Pons (tissue), 1 donor: ENCODE measurements around the gene INSRR.

ENCODE experiments used
- DNase-seq: peaks from one replicate; pipeline ENCODE4 v3.0.0-alpha.2; 2016; ENCODE audit warnings: low spot score

The INSRR gene

DNA sequence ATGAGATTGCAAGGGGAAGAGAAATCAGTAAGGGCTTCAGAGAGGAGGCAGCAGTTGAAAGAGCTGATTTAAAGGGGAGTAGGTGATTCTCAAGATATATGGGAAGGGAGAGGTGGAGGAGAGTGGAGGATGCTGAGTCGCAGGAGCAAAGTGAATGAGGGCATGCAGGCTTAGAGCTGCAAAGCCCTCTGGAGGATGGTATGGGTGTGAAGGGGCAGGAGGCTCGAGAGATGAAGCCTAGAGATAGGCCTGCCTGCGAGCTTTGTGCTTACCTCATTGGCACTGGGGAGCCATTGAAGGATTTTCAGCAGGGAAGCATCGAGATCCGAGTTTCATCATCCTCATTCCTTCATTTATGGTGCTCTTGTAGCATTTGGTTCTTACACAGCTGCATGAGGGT lies 26.5 kb downstream of the INSRR start:
- DNase-seq, result no peak

DNA sequence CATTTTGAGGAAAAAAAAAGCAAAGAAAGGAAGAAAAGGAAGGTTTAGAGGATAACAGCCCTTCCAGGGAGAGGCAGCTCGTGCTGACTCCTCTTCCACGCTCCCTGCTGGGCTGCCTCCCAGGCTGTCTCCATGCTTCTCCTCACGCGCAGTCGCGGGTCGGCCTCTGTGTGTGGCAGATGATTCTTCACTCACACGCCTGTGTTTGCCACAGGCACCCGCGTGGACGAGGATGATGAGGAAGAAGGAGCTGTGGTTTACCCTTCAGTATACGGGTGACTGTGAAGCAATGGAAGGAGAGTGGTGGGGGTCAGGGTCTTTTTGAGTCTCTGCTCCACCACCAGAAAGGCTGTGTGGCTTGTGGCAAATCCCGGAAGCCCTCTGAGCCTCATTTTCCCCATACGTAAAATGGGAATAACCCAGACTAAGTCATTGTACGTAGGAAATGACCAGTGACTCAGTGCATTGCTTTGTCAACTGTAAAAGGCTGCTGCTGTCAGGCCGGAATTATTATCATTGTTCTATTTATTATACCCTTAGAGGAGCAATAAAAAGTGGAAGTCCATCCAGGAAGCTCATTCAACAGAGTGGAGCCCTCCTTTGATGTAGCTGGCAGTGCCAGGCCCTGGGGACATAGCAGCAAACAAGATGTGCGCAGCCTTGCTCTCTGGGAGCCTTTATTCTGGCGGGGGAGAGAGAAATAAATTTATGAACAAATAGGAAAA lies 30.4 kb downstream of the INSRR start:
- no peak for DNase-seq

DNA sequence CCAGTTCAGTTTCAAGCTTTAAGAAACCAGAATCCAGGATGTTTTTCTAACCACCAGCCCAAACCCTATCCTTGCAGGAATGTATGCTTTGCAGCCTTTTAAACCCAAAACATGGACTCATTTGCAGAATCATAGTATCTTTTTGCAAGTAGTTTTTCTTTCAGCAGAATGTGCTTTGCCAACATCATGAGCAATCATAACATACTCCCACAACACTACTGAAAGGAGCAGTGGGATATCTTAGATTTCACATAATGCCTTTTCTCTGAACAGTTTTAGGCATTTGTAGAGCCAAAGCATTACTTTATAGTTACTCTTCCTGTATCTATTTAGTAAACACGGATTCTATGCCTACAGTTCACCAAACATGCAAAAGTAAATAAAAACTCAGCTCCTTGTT lies 32.3 kb downstream of the INSRR start:
- no peak for DNase-seq

DNA sequence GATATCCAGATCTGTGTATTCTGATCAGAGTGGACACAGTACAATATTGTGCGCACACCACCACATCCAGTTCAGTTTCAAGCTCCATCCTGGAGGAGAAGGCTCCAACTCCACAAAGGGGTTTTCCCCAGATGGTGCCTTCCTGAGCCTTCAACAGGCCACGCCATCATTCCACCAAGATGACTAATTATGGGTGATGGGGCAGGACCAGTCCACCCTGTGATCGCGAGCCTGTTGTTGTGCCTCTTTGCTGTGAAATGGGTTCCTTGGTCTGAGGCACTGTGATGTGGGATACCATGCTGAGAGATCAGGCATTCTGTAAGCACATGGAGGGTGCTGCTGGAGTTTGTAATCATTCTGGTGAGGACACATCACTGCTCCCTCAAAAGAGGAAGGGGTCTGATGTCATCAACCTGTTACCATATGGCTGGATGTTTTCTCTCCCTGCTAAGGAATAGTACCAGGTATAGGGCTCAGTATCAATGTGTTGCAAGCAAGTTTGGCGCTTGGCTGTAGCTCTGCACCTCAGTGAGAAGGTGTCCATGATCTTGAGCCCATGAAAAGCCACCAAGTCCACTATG lies 35.6 kb downstream of the INSRR start:
- no peak for DNase-seq

DNA sequence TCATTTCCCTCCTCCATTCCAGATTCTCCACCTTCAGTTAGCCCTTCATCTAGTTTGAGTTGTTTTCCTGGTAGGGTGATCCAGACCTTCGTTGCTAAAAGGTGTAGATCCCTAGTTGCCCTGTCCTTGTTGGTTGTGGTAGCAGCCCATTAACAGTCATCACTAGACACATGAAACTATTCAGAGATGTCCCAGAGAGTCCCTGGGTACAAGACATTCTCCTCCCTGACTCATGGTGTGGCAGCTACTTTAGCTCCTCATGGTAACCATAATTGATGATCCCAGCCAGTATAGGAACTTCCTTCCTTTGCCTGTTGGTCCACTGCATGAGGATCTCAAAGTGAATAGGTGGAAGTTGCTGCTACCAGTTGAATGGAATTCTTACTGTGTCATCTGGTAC lies 36.2 kb downstream of the INSRR start:
- no peak for DNase-seq

DNA sequence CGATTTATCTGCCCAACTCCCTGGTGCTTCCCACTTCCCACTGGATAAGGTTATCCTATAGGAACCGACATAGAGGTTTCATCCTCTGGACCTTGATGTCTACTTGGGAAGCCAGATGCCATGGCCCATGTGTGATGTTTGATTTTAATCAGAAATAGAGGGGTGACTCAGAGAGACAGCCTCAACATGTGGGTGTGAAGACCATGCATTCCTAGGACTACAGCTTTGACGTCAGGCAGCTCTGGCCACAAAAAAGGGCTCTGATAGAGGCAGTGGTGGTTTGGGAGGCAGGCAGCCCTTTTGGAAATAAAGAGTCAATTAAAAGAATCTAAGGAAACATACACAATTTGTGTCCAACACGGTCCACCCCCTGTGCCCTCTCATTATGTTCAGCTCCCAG lies 37.1 kb downstream of the INSRR start:
- DNase-seq, result no peak

DNA sequence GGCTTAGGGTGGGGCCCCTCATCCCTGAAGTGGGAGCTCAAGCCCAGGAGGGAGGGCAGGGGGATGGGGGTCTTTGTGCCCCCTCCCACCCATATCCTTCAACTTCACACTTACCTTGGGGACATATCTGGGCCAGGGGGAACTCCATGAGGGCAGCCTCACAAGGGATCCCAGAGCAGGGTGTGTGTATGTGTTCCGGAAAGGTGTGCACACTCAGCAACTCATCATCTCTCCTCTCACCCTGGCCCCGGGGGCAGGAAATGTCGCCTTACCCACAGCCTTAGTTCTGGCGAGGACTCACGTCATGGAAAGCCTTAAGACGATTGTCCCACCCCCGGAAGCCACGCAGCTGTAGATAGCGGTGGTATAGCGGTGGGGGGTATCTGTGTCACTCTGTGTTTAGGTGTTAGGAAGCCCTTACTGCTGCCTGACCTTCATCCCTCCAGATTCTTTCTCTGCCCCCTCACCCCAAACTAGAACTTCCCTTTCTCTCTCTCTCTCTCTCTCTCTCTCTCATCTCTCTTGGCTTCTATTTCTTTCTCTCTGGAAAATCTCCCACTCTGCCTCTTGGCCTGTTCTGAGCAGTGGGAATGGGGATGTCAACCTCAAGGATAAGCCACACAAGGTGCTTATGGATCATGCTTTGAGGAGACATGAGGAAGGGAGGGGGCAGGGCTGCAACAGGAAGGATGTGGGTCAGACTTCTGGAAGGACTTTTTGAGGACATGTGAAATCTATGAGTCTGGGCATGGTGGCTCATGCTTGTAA lies 42.2 kb downstream of the INSRR start, which contains the start of gene SH2D2A:
Gene SH2D2A (minus strand): TSS at position 288 of the 768 bp plus-strand sequence. CDS start 140 bp downstream, at position 148.
- DNase-seq, result no peak

DNA sequence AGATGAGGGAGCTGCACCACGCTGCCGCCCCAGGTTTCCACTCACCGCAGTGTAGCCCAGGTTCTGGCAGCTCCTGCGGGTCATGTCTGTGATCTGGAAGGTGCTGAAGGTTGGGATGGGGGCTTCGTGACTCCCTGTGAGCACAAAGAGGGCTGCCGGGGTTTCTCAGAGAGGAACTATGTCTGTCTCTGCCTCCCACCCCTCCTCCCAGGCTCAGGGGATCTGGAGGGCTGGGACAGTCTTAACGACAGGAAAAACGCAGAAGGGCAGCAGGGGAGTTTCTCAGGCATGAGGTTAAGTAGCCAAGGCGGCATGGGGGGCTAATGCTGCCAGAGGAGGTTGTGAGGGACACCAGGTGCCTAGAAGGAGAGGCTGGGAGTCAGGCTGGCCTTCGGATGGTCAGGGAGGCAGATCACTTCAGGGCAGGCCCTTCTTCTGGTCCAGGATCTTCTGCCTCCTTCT lies 42.9 kb downstream of the INSRR start:
- no peak for DNase-seq

DNA sequence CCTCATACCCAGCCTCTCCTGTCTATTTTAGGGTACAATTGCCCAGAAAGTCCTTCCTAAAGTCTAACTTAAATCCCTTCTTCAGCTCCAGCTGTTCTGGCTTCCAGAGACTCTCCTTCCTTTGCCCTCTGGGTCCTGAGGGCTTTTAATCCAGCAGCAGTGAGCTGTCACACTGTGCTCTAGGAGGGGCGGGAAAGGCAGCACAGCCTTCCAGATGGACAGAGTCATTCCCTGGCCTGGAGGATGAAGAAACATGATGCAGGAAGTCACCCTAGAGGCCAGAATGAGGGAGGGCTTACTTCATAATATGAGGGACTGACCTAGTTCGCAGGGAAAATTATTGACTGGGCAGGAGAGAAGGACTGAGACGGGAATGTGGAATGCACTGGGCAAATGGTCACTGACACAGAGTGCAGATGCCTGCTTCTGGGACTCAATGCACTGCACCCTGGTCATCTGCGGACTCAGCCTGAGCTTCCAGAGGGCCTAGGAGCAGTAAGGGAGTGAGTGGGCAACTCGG lies 43.5 kb downstream of the INSRR start:
- DNase-seq, result no peak

DNA sequence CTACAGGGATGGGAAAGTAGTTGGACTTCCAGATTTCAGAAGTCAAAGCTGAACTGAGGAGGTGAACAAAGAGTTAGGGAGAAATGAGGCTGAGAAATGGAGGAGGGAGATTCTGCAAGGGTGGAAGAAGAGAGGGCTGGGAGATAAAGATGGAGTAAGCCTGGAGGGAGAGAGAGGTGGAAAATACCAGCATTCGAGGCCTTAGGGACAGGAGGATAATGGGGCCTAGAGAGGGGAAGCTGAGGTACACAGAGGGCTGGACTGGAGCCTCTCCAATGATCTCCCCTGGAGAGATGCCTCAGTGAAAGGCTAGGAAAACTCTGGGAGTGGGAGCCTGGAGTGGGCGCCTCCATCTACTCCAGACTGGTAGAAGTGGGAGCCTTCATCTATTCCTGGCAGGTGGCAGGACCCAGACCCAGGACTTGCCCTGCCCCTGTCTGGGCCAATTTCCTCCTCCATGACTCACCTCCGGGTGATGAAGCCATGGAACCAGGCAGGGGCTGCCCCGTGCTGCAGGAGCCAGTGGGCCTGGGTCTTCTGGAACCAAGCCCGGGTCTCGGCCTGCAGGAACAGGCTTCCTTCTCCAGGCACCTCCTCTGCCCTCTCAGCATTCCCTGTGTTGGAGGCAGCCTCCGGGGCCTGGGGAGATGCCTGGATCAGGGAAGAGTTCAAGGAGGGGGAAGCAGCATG lies 44.2 kb downstream of the INSRR start:
- no peak for DNase-seq

DNA sequence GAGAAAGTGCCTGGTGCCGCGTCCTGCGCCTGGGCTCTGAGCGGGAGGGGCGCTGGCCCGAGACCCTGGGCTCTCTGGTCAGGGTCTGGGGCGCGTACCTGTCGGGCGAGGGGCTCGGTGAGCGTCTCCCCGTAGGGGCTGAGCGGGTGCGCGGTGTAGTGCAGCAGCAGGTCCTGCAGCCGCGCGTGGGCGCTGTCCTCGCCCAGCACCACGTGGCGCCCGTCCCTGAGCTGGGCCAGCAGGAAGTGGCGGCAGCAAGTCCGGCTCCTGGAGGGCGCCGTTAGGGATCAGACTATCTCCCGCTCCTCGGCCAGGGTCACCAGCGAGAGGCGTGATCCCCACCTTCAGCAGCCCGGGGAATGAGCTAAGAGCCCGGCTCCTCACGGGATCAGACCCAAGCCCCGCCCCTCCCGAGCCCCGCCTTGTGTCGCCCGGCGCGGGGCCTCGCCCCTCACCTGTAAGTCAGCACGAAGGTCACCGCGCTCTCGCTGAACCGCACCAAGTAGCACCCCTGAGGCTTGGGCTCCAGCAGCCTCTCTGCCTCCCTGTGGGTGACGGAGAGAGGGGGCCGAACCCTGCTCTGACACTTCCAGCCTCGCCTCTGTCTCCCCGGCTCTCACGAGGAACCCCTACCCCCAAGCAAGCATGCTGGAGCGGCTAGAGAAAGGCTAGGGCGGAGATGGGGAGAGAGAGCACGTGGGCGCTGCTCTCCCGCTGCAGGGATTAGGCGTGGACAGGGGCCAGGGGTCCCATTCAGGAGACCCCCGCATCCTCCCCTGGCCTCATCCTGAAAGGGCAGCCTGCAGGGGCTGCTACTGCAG lies 45.0 kb downstream of the INSRR start:
- no peak for DNase-seq

DNA sequence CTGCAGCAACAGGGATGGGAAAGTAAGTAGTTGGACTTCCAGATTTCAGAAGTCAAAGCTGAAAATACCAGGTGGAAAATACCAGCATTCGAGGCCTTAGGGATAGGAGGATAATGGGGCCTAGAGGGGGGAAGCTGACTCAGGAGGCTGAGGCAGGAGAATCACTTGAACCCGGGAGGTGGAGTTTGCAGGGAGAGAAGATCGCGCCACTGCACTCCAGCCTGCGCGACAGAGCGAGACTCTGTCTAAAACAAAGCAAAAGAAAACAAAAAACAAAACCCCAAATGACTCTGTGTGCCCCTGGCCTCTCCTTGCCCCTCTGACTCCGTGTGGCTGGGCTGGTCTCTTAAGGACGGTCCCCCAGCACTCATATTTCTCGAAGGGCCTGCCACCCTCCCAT lies 45.6 kb downstream of the INSRR start:
- no peak for DNase-seq

DNA sequence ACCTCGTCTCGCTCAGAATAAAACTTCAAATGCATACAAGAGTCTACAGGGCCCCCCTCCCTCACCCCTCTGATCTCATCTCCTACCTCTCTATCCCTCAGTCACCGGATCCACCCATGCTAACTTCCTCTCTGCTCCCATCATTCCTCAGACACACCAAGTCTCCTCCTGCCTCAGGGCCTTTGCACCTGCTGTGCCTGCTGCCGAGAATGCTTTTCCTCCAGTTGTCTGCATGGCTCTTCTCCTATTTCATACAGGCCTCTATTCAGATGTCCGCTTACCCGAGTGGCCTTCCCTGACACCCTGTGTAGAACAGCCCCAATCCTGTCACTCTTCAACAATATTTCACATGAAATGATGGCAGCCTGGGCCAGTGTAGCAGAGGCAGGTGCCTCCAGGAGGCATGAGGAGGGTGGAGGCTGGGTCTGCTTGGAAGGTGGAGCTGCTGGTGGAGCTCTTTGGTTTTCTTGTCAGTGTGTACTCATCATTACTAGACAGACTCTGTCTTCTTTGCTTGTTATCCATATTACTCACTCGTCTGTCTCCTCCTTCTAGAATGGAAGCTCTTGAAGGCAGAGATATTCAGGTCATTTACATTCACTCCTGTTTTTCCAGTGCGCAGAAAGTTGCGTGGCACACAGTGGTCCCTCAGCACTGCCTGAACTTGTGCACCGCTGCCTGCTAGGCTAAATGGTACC lies 46.5 kb downstream of the INSRR start:
- DNase-seq, result no peak

DNA sequence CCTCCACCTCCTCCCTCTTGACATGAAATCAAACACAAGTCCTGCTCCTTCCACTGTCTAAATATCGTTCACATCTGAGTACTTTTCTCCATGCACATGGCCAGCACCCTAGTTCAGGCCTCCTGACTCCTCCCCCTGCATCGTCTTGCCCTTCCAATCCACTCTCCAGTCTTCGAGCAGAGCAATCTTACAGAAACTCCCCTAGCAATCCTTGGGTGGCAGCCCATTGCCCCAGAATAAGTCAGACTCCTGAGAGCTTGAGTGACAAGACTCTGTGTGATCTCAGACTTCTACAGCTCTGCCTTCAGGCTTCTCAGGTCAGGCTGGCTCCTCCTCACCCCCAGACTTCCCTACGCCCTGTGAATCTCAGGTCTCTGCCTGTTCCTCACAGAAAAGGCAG lies 47.7 kb downstream of the INSRR start:
- DNase-seq, result no peak

DNA sequence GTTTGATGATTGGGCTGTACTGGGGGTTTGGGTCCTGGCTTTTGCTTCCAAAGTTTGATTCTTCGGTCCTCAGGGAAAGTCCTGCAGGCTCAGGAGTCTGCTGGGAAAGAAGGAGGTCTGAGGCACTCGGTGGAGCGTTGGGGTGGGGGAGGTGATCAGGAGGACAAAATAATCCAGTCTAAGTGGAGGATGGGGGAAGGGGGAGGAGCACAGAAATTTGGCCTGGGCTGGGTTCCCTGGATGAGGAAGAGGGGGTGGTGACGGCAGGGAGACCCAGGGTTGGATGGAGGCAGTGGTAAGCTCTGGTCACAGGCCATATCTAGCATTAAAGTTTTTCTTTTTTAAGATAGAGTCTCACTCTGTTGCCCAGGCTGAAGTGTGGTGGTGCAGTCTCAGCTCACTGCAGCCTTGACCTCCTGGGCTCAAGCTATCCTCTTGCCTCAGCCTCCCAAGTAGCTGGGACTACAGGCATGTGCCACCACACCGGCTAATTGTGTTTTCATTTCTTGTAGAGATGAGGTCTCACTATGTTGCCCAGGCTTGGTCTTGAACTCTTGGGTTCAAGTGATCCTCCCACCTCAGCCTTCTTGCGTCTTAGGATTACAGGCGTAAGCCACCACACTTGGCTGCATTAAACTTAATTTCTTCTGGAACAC lies 49.1 kb downstream of the INSRR start:
- DNase-seq, result no peak

DNA sequence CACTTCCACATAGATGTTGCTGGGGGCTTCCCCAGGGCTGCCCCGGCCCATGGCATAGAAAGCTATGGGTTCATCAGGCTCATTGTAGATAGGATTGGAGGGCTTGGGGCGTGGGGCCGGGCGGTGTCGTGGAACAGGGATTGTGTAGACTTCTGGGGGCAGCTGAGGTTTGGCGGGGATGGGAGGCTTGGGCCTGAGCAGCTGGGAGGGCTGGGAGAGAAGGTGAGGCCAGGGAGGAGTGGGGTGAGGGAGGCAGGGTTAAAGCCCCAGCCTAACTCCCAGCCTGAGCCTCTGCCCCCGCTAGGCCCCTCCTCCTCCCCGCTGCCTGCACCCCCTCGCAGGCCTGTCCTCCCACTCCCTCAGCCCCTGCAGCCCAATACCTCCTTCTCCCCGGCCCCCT lies 49.6 kb downstream of the INSRR start:
- no peak for DNase-seq

DNA sequence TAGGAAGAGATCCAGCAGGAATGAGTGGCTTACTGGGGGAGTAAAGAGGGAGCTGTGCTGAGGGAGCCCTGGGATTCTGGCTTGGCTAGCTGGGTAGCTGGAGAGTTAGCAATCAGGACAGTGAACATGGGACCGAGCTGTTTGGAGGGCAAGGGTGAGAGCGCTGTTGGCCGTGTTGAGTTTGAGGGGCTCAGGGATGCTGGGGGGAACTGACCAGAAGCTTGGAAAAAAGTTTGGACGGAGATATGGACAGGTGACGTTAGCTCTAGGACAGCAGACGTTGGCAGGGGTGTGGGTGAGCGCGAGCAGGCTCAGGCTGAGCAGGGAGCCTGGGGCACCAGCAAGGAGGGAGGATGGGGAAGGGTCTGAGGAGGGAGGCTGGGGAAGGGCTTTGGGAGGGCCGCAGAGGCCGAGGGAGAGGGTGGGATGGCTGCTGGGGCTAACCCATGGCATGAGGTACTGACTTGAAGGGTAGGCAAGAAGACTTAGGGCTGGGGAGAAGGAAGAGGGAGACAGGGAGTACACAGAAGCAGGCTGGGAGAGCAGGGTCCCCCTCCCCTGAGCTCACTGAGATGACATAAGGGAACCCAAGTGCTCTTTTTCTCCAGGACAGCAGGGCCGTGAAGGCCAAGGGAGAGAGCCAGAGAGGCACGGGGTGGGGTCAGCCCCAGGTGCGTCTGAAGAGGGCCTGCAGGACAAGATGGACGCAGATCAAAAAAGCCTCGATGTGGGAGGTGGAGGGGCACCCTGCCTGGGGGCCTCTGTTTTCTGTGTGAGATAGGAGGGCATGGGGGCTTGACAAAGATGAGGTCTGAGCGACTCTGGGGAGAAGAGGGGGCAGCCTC lies 50.5 kb downstream of the INSRR start:
- no peak for DNase-seq

DNA sequence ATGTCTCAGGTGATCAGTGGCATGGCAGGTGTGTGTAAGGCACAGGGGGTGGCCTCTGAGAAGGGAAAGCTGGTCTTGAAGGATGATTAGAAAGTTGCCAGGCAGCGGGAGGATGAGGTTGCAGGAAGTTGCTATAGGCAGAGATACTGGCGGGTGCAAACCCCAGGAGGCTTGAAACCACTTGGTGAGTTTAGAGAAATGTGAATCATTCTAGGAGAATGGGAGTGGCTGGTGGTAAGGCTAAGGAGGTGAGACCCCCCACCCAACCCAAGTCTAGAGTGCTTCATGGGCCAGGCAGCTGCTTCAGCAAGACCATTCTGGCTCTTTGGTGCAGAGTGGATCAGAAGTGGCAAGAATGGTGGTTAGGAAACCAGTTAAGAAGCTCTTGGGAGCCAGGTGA lies 51.3 kb downstream of the INSRR start:
- DNase-seq, result no peak
